DND-41 (cell line): ENCODE results near the gene RABGAP1L.

ENCODE experiments used
- ATAC-seq: fragments of 200-7000 bp; cut with Tn5 transposase; 3 replicates; pipeline ENCODE4 v1.9.1; 2021; ENCODE audit warnings: low read depth; ENCODE audit not compliant: insufficient read depth
- DNase-seq: peaks from one replicate; pipeline ENCODE4 v3.0.0-alpha.2; 2020
- H2AFZ ChIP-seq: 2 replicates; pipeline ENCODE4 v1.6.0; 2012; ENCODE audit warnings: low read depth, low read length
- H3K27ac ChIP-seq: 2 replicates; pipeline ENCODE4 v1.5.1; 2012; ENCODE audit warnings: low read length, inconsistent platforms
- H3K27me3 ChIP-seq: fragments of 200-600 bp; sonication (generic); 2 replicates; pipeline ENCODE4 v1.6.0; 2012; ENCODE audit warnings: low read length, mild to moderate bottlenecking, inconsistent platforms; ENCODE audit not compliant: insufficient read depth, poor library complexity
- H3K36me3 ChIP-seq: 2 replicates; pipeline ENCODE4 v1.5.1; 2012; ENCODE audit warnings: low read length, inconsistent platforms; ENCODE audit not compliant: insufficient read depth
- H3K4me1 ChIP-seq: 2 replicates; pipeline ENCODE4 v1.5.1; 2012; ENCODE audit warnings: mild to moderate bottlenecking, low read length; ENCODE audit not compliant: insufficient read depth
- H3K4me2 ChIP-seq: 2 replicates; pipeline ENCODE4 v1.6.0; 2012; ENCODE audit warnings: mild to moderate bottlenecking, moderate library complexity, low read length, inconsistent platforms; ENCODE audit not compliant: insufficient read depth
- H3K4me3 ChIP-seq, 2 experiments: fragments of 200-600 bp in 1 of 2; shearing (Covaris generic) in 1 of 2; 2 replicates each; pipeline ENCODE4 v1.5.1; 2012 to 2016; ENCODE audit warnings: inconsistent platforms in 2 of 2, low read length in 2 of 2, mild to moderate bottlenecking in 2 of 2, low read depth in 1 of 2, moderate library complexity in 1 of 2
- H3K79me2 ChIP-seq: 2 replicates; pipeline ENCODE4 v1.6.0; 2012; ENCODE audit warnings: low read length, inconsistent platforms; ENCODE audit not compliant: insufficient read depth
- H3K9ac ChIP-seq: 2 replicates; pipeline ENCODE4 v1.6.0; 2012; ENCODE audit warnings: low read depth, mild to moderate bottlenecking, inconsistent platforms, low read length, moderate library complexity
- H3K9me3 ChIP-seq: 2 replicates; pipeline ENCODE4 v1.5.1; 2012; ENCODE audit warnings: low read length, moderate library complexity, mild to moderate bottlenecking, inconsistent platforms; ENCODE audit not compliant: insufficient read depth, severe bottlenecking
- H4K20me1 ChIP-seq: 2 replicates; pipeline ENCODE4 v1.6.0; 2012; ENCODE audit warnings: low read length; ENCODE audit not compliant: insufficient read depth
- CTCF ChIP-seq: IDR thresholded peaks from 2 replicates; pipeline ENCODE4 v1.5.1; 2012; ENCODE audit warnings: borderline replicate concordance, low read length, moderate library complexity, mild to moderate bottlenecking; ENCODE audit not compliant: poor library complexity, severe bottlenecking; ENCODE audit errors: extremely low read depth
- EZH2 ChIP-seq: IDR thresholded peaks from 3 replicates; pipeline ENCODE4 v1.6.1; 2012; ENCODE audit warnings: borderline replicate concordance, low read depth, mild to moderate bottlenecking, moderate library complexity, low read length, inconsistent platforms; ENCODE audit not compliant: severe bottlenecking

The RABGAP1L gene

GRCh38 chr1:174273776-174274175 lies 114.5 kb downstream of the RABGAP1L start:
- Histone ChIP-seq H3K9ac (no peak overlapping the region), H3K27ac (no peak overlapping the region), H3K4me1 (no peaks in the 10 kb centered on the region), H3K9me3 (no peaks in the 10 kb centered on the region), H3K79me2 (no peaks in the 10 kb centered on the region), H4K20me1 (no peaks in the 10 kb centered on the region), H3K27me3 (no peaks in the 10 kb centered on the region), H3K36me3 (0 out of 2 replicates have a peak, but pooled peaks cover 2% of the 10 kb centered on the region), H2AFZ (no peak overlapping the region), H3K4me3 (no peak overlapping the region), H3K4me2 (no peak overlapping the region)
- DNase-seq (no peak), ATAC-seq (no peak)
- TF ChIP-seq EZH2 (no peak), CTCF (no peak)

GRCh38 chr1:174274452-174274851 lies 115.1 kb downstream of the RABGAP1L start:
- ATAC-seq (no peak), DNase-seq (no peak)
- no peak overlapping the region for H3K4me3 ChIP-seq
- H3K36me3 ChIP-seq: 0 out of 2 replicates have a peak, but pooled peaks cover 2% of the 10 kb centered on the region
- no peak overlapping the region for H3K4me2 ChIP-seq
- H3K9me3 ChIP-seq: no peaks in the 10 kb centered on the region
- H3K9ac ChIP-seq: no peak overlapping the region
- H4K20me1 ChIP-seq: no peaks in the 10 kb centered on the region
- H3K27ac ChIP-seq: no peak overlapping the region
- H3K4me1 ChIP-seq: no peaks in the 10 kb centered on the region
- no peak overlapping the region for H2AFZ ChIP-seq
- TF ChIP-seq EZH2 (no peak), CTCF (no peak)
- no peaks in the 10 kb centered on the region for H3K79me2 ChIP-seq
- H3K27me3 ChIP-seq: no peaks in the 10 kb centered on the region

- H3K79me2 ChIP-seq: no peaks in the 10 kb centered on the region
- H2AFZ ChIP-seq: no peak overlapping the region
- H3K9ac ChIP-seq: no peak overlapping the region
- no peak for DNase-seq
- TF ChIP-seq CTCF (no peak), EZH2 (no peak)
- no peak overlapping the region for H3K27ac ChIP-seq
- no peak overlapping the region for H3K4me3 ChIP-seq
- H3K4me1 ChIP-seq: no peaks in the 10 kb centered on the region
- ATAC-seq: no peak
- H4K20me1 ChIP-seq: no peaks in the 10 kb centered on the region
- H3K36me3 ChIP-seq: 0 out of 2 replicates have a peak, but pooled peaks cover 2% of the 10 kb centered on the region
- no peak overlapping the region for H3K4me2 ChIP-seq
- no peaks in the 10 kb centered on the region for H3K27me3 ChIP-seq
- H3K9me3 ChIP-seq: no peaks in the 10 kb centered on the region
Measured at GRCh38 chr1:174274884-174275283, 115.6 kb downstream of the RABGAP1L start.

- ATAC-seq (no peak), DNase-seq (no peak)
- Histone ChIP-seq H3K36me3 (peaks cover 3% of the 10 kb centered on the region; the same call in 1 of the 2 replicates), H2AFZ (no peak overlapping the region), H3K9ac (no peak overlapping the region), H3K4me1 (no peaks in the 10 kb centered on the region), H3K4me2 (no peak overlapping the region), H3K9me3 (no peaks in the 10 kb centered on the region), H3K27ac (no peak overlapping the region), H3K27me3 (no peaks in the 10 kb centered on the region), H4K20me1 (no peaks in the 10 kb centered on the region), H3K4me3 (no peak overlapping the region), H3K79me2 (no peaks in the 10 kb centered on the region)
- no peak for TF ChIP-seq CTCF
Measured at GRCh38 chr1:174276087-174276486, 116.8 kb downstream of the RABGAP1L start.
